ENCODE measurements around the gene PRKCE. TPM values are rescaled to one million over a fixed set of nuclear protein-coding genes. Genes with fewer than 3 reads are reported as not detected.

The PRKCE gene
- total RNA-seq, 3 donors from 2014 or later (not counting 1 experiment from before 2014, with no cell fraction given), result 35.2 to 42.1 (median 38.6) TPM

DNA sequence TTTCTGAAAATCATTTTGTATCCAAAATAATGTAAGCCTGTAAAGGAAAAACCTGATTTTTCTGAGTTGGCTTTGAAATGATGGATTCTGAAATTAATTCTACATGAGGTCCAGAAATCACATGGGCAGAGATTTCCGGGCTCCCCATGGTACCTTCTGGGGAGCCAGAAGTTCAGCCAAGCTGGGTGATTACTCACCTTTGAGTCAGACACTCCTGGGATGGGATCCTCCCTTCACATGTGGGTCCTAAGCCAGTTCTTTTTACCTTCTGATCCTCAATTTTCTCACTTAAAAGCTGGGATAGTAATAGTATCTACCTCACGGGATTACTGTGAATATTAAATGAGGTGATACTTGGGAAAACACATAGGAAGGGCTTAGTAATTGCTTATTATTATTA is 465.9 kb downstream of the PRKCE start:
- DNase-seq, result no peak
- no peaks in the 10 kb centered on the region for H3K9me3 ChIP-seq (ENCODE audit: control insufficient read depth, insufficient read depth, low read length)
- ATAC-seq, result no peak
- H3K27ac ChIP-seq (ENCODE audit: low read length), result no peak overlapping the region
- Mint-ChIP-seq H3K27ac (no peak overlapping the region), H3K4me1 (peaks cover 15 to 26% of the 10 kb centered on the region in 2 donors), H3K4me3 (no peak overlapping the region), H3K9me3 (no peaks in the 10 kb centered on the region), H3K27me3 (ENCODE audit: low read depth in 2 of 2) (no peaks in the 10 kb centered on the region), H3K36me3 (no peaks in the 10 kb centered on the region)
- intact Hi-C loops (cut with micrococcal nuclease), result no loop called here
- no peaks in the 10 kb centered on the region for H3K4me1 ChIP-seq (ENCODE audit: control insufficient read depth, insufficient read depth, low read length)
- no peak overlapping the region for H3K4me3 ChIP-seq (ENCODE audit: low read length)
- no peaks in the 10 kb centered on the region for H3K36me3 ChIP-seq (ENCODE audit: control insufficient read depth, insufficient read depth, low read length)
- TF ChIP-seq, protein P1, sequence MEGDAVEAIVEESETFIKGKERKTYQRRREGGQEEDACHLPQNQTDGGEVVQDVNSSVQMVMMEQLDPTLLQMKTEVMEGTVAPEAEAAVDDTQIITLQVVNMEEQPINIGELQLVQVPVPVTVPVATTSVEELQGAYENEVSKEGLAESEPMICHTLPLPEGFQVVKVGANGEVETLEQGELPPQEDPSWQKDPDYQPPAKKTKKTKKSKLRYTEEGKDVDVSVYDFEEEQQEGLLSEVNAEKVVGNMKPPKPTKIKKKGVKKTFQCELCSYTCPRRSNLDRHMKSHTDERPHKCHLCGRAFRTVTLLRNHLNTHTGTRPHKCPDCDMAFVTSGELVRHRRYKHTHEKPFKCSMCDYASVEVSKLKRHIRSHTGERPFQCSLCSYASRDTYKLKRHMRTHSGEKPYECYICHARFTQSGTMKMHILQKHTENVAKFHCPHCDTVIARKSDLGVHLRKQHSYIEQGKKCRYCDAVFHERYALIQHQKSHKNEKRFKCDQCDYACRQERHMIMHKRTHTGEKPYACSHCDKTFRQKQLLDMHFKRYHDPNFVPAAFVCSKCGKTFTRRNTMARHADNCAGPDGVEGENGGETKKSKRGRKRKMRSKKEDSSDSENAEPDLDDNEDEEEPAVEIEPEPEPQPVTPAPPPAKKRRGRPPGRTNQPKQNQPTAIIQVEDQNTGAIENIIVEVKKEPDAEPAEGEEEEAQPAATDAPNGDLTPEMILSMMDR (IDR thresholded peaks at IDR 0.05), result no peak
- H3K27me3 ChIP-seq (ENCODE audit: control insufficient read depth, insufficient read depth, low read length), result no peaks in the 10 kb centered on the region
- WGBS (ENCODE audit: insufficient coverage), result 94% methylated on average over 1 of the region's 2 CpGs

GRCh38 chr2:46117994-46118393 is 466.5 kb downstream of the PRKCE start:
- Mint-ChIP-seq H3K4me1 (peaks cover 15 to 26% of the 10 kb centered on the region in 2 donors), H3K27me3 (ENCODE audit: low read depth in 2 of 2) (no peaks in the 10 kb centered on the region), H3K27ac (peak overlapping the region in 1 of 2 donors; percentile 37), H3K36me3 (no peaks in the 10 kb centered on the region), H3K9me3 (no peaks in the 10 kb centered on the region), H3K4me3 (no peak overlapping the region)
- H3K36me3 ChIP-seq (ENCODE audit: control insufficient read depth, insufficient read depth, low read length), result no peaks in the 10 kb centered on the region
- H3K4me3 ChIP-seq (ENCODE audit: low read length), result no peak overlapping the region
- H3K27me3 ChIP-seq (ENCODE audit: control insufficient read depth, insufficient read depth, low read length), result no peaks in the 10 kb centered on the region
- ATAC-seq (no peak), DNase-seq (no peak)
- WGBS (ENCODE audit: insufficient coverage), result 74% methylated on average over 3 of the region's 3 CpGs
- H3K4me1 ChIP-seq (ENCODE audit: control insufficient read depth, insufficient read depth, low read length), result no peaks in the 10 kb centered on the region
- TF ChIP-seq, protein P1 (IDR thresholded peaks at IDR 0.05), result no peak
- H3K9me3 ChIP-seq (ENCODE audit: control insufficient read depth, insufficient read depth, low read length), result no peaks in the 10 kb centered on the region
- intact Hi-C loops (cut with micrococcal nuclease), result no loop called here
- H3K27ac ChIP-seq (ENCODE audit: low read length), result no peak overlapping the region

DNA sequence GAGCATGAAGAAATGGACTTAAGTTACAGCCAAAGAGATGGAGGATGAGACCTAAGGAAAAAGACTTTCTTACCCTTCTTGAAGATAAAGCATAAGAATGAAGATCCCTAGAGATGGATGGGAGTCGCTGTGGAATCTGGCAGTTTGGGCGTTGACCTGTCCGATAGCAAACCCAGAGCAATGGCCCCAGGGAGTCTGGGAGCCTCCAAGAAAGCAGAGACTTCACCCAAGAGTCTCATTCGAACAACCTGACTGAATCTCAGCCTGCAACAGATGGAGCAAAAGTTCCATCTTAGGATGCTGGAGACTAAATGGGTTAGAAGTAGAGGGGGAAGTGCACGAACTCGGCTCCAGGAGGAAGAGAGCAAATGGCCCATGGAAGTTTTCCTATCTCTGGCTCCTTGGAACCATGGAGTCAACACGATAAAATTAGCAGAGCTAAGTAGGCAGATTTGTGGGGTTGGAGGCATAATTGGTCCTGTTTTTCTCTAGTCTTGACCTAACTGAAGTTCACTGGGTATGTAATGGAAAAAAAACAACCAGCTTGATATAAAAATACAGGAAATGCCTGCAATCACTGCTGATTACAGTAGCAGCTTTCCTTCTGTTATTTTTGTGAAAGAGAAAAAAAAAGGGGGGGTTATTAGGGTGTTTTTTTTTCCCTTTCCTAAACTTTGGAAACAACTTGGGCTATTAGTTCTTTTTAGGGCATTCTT is 467.3 kb downstream of the PRKCE start:
- no peaks in the 10 kb centered on the region for H3K27me3 ChIP-seq (ENCODE audit: control insufficient read depth, insufficient read depth, low read length)
- H3K27ac Mint-ChIP-seq, result no peak overlapping the region

More for the DNA sequence above, 467.3 kb downstream of the PRKCE start:
- TF ChIP-seq, protein P1 (IDR thresholded peaks at IDR 0.05), result no peak
- Histone ChIP-seq H3K36me3 (ENCODE audit: control insufficient read depth, insufficient read depth, low read length) (no peaks in the 10 kb centered on the region), H3K4me3 (ENCODE audit: low read length) (no peak overlapping the region), H3K9me3 (ENCODE audit: control insufficient read depth, insufficient read depth, low read length) (no peaks in the 10 kb centered on the region), H3K4me1 (ENCODE audit: control insufficient read depth, insufficient read depth, low read length) (no peaks in the 10 kb centered on the region), H3K27ac (ENCODE audit: low read length) (no peak overlapping the region)
- intact Hi-C loops (cut with micrococcal nuclease), result no loop called here
- no peak overlapping the region for H3K4me3 Mint-ChIP-seq
- 93% methylated on average over 7 of the region's 7 CpGs for WGBS (ENCODE audit: insufficient coverage)
- ATAC-seq (no peak), DNase-seq (no peak)
- H3K27me3 Mint-ChIP-seq (ENCODE audit: low read depth in 2 of 2), result no peaks in the 10 kb centered on the region
- H3K36me3 Mint-ChIP-seq, result no peaks in the 10 kb centered on the region
- peaks cover 15 to 26% of the 10 kb centered on the region in 2 donors for H3K4me1 Mint-ChIP-seq
- no peaks in the 10 kb centered on the region for H3K9me3 Mint-ChIP-seq
